ENCODE measurements around the gene RPA3.

Gene RPA3

GRCh38 chr7:7612519-7612918 lies 105.9 kb downstream of the RPA3 start:
- no peak for DNase-seq

GRCh38 chr7:7609330-7609729 lies 109.1 kb downstream of the RPA3 start:
- no peak for DNase-seq

- DNase-seq, result no peak
Observed at GRCh38 chr7:7607010-7607409, 111.4 kb downstream of the RPA3 start.

- no peak for DNase-seq
Observed at GRCh38 chr7:7596176-7596575, 122.2 kb downstream of the RPA3 start.

- DNase-seq, result no peak
Observed at GRCh38 chr7:7595451-7595850, 123.0 kb downstream of the RPA3 start.

Measured in hypothalamus (tissue), 51 donors.